HEK293T (cell line): ENCODE results near the gene RCC2.
"Not testable (repeated sequence)": the region's sequence is repeated elsewhere in the genome, so short reads cannot be mapped to it uniquely, and the experiment has no call there.

ENCODE experiments used
- CTCF ChIA-PET: fragments of 350-600 bp; formaldehyde crosslinking; extraction: SDS; loops from one replicate; lab custom pipeline; 2021; ENCODE audit warnings: antibody characterized with exemption, inconsistent platforms; lab: Yijun Ruan, JAX
- POLR2A ChIA-PET: fragments of 350-600 bp; formaldehyde crosslinking; extraction: SDS; loops from one replicate; lab custom pipeline; 2020; ENCODE audit warnings: antibody characterized with exemption, inconsistent platforms; lab: Yijun Ruan, JAX
- DNase-seq: peaks from one replicate; pipeline ENCODE4 v3.0.0; 2012; ENCODE audit warnings: mixed read lengths; ENCODE audit errors: extremely low spot score
- ARNT ChIP-seq: fragments of 450-650 bp; IDR thresholded peaks from 2 replicates; pipeline ENCODE4 v1.6.1; 2017; ENCODE audit warnings: mild to moderate bottlenecking
- BHLHE40 ChIP-seq: fragments of 450-650 bp; IDR thresholded peaks from 2 replicates; pipeline ENCODE4 v1.6.1; 2016; ENCODE audit warnings: mild to moderate bottlenecking, moderate library complexity, borderline replicate concordance
- CTBP1 ChIP-seq: fragments of 450-650 bp; IDR thresholded peaks from 2 replicates; pipeline ENCODE4 v1.6.1; 2016; ENCODE audit warnings: borderline replicate concordance
- ELF4 ChIP-seq: fragments of 450-650 bp; IDR thresholded peaks from 2 replicates; pipeline ENCODE4 v1.6.1; 2017; ENCODE audit warnings: antibody characterized with exemption
- FOXA1 ChIP-seq: fragments of 450-650 bp; IDR thresholded peaks from 2 replicates; pipeline ENCODE4 v1.6.1; 2016; ENCODE audit warnings: mild to moderate bottlenecking
- FOXK2 ChIP-seq: fragments of 450-650 bp; IDR thresholded peaks from 2 replicates; pipeline ENCODE4 v1.6.1; 2016; ENCODE audit warnings: mild to moderate bottlenecking
- FOXM1 ChIP-seq: fragments of 450-650 bp; IDR thresholded peaks from 2 replicates; pipeline ENCODE4 v1.6.1; 2017; ENCODE audit warnings: mild to moderate bottlenecking, borderline replicate concordance
- HDGF ChIP-seq: fragments of 450-650 bp; IDR thresholded peaks from 2 replicates; pipeline ENCODE4 v1.6.1; 2017; ENCODE audit warnings: antibody characterized with exemption, borderline replicate concordance
- L3MBTL2 ChIP-seq: fragments of 450-650 bp; conservative IDR thresholded peaks from 2 replicates; pipeline ENCODE4 v1.6.1; 2016; ENCODE audit warnings: mild to moderate bottlenecking
- LEF1 ChIP-seq: fragments of 450-650 bp; IDR thresholded peaks from 2 replicates; pipeline ENCODE4 v1.6.1; 2017; ENCODE audit warnings: mild to moderate bottlenecking, borderline replicate concordance
- NFRKB ChIP-seq: fragments of 450-650 bp; IDR thresholded peaks from 2 replicates; pipeline ENCODE4 v1.6.1; 2016; ENCODE audit warnings: mild to moderate bottlenecking, moderate library complexity
- SP1 ChIP-seq: fragments of 450-650 bp; IDR thresholded peaks from 2 replicates; pipeline ENCODE4 v1.6.1; 2017
- SUZ12 ChIP-seq: fragments of 450-650 bp; IDR thresholded peaks from 2 replicates; pipeline ENCODE4 v1.6.1; 2016; ENCODE audit warnings: mild to moderate bottlenecking
- TARDBP ChIP-seq: fragments of 450-650 bp; IDR thresholded peaks from 2 replicates; pipeline ENCODE4 v1.6.1; 2016
- ZNF384 ChIP-seq: fragments of 450-650 bp; IDR thresholded peaks from 2 replicates; pipeline ENCODE4 v1.6.1; 2016
- TF ChIP-seq, protein P1 (sequence below): fragments of 450-650 bp; IDR thresholded peaks from 2 replicates; pipeline ENCODE4 v1.6.1; 2016

Gene RCC2

DNA sequence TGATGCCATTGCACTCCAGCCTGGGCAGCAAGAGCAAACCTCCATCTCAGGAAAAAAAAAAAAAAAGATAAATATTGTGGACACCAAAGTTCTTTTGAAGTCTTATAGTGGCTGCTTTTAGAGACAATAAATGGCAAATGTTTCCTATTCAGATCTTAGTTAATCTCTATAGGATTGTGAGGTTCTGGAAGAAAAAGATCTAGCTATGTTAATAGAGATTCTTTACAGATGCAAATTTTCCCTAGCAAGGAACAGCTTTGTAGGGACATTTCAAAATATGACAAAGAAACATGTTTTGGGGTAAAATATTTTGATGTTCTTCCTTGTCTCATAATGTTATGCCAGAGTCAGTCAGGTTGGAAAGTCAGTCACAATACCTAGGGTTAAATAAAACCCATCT lies 24.5 kb upstream of the RCC2 start:
- POLR2A ChIA-PET = no interaction called here
- no peak for DNase-seq
- TF ChIP-seq, protein P1, sequence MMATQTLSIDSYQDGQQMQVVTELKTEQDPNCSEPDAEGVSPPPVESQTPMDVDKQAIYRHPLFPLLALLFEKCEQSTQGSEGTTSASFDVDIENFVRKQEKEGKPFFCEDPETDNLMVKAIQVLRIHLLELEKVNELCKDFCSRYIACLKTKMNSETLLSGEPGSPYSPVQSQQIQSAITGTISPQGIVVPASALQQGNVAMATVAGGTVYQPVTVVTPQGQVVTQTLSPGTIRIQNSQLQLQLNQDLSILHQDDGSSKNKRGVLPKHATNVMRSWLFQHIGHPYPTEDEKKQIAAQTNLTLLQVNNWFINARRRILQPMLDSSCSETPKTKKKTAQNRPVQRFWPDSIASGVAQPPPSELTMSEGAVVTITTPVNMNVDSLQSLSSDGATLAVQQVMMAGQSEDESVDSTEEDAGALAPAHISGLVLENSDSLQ = no peak
- TF ChIP-seq TARDBP (no peak), FOXA1 (no peak), FOXK2 (no peak), NFRKB (no peak), L3MBTL2 (no peak), SP1 (no peak), ELF4 (no peak), LEF1 (no peak), CTBP1 (no peak), FOXM1 (no peak), SUZ12 (no peak)
- CTCF ChIA-PET = no interaction called here

DNA sequence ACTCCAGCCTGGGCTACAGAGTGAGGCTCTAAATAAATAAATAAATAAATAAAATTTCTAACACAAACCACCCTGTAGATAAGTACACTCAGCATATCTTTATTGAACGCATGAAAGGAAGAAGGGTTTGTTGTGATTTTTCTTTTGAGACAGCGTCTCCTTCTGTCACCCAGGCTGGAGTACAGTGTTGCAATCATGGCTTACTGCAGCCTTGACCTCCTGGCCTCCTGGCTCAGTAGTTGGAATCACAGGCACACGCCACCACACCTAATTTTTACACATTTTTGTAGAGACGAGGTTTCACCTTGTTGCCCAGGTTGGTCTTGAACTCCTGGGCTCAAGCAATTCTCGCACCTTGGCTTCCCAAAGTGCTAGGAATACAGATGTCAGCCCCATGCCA lies 23.2 kb upstream of the RCC2 start:
- no peak for DNase-seq
- ChIA-PET CTCF (no interaction called here), POLR2A (no interaction called here)

DNA sequence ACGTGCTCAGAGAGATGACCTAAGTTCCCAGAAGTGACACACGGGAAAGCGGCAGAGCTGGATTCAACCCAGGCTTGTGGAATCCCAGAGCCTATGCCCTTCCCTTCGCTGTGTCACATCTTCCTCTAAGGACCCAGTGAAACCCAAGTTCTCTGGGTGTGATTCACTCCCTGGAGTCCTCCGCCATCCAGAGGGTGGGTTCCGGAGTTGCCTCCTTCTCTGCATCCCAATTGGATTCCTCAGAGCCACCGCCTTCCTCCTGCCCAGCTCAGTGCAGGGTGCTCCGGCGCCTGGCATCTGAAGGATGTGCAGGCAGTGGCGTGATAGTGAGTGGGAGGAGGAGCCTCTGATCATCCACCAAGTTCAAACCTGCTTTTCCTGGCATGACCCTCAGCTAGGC lies 20.7 kb upstream of the RCC2 start:
- TF ChIP-seq, protein P1 = no peak
- no peak for TF ChIP-seq ELF4
- no peak for TF ChIP-seq TARDBP
- TF ChIP-seq FOXM1 = no peak
- TF ChIP-seq BHLHE40 = no peak
- TF ChIP-seq NFRKB = no peak
- no peak for TF ChIP-seq ZNF384
- no peak for TF ChIP-seq LEF1
- ChIA-PET POLR2A (interaction anchor here (0.8 kb wide), 1 partner anchor 20 kb away, joined by 3 read pairs; the partner anchor contains the start of gene RCC2), CTCF (interaction anchor here (0.6 to 1.4 kb wide), 2 partner anchors 17 to 529 kb away, joined by 4 to 6 read pairs; no protein-coding TSS in a partner anchor)
- no peak for DNase-seq

More for the DNA sequence above, 23.2 kb upstream of the RCC2 start:
- TF ChIP-seq, protein P1 = no peak
- no peak for TF ChIP-seq NFRKB
- no peak for TF ChIP-seq FOXM1
- no peak for TF ChIP-seq TARDBP
- no peak for TF ChIP-seq ZNF384
- TF ChIP-seq ELF4 = no peak
- no peak for TF ChIP-seq SUZ12
- TF ChIP-seq LEF1 = no peak
- TF ChIP-seq FOXA1 = no peak
- no peak for TF ChIP-seq SP1
- no peak for TF ChIP-seq ARNT
- TF ChIP-seq CTBP1 = no peak
- TF ChIP-seq BHLHE40 = no peak
- no peak for TF ChIP-seq FOXK2
- no peak for TF ChIP-seq L3MBTL2
- TF ChIP-seq HDGF = no peak

DNA sequence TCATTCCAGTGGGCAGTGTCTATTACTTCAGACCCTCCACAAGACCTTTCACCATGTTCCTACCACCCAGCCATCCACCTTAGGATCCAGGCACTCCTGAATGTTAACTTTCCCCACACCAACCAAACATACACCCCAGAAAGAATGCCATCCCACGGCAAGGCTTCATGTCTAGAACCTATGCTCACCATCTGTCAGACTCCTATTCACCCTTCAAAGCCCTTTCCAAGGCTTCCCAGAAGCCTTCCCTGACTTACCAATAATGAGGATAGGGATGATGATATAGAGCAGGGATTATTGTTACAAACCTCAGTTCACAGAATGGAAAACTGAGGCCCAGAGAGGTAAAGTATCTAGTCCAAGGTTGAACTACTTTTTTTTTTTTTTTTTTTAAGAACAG lies 19.3 kb upstream of the RCC2 start:
- DNase-seq = no peak
- TF ChIP-seq ELF4 = no peak
- TF ChIP-seq ARNT = no peak
- no peak for TF ChIP-seq HDGF
- ChIA-PET CTCF (no interaction called here), POLR2A (no interaction called here)

DNA sequence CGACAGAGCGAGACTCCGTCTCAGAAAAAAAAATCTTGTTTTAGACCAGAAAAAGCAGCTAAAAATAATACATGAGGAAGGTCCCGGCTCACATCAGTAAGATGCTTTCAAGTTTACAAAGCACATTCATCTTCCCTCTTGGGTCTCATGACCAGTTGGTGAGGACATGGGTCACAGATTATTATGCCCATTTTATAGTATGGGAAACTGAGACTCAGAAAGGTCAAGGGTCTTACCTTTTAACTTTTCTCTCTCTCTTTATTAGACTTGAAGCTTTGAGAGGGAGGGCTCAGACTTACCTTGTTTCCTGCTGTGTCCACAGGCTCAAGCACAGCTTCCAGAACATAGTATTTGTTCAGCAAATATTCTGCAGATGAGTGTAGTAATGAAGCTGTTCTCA lies 13.2 kb upstream of the RCC2 start:
- no peak for TF ChIP-seq SUZ12
- TF ChIP-seq NFRKB = no peak
- no peak for TF ChIP-seq FOXK2
- no peak for TF ChIP-seq HDGF
- TF ChIP-seq LEF1 = no peak
- no peak for TF ChIP-seq FOXA1
- TF ChIP-seq SP1 = no peak
- TF ChIP-seq CTBP1 = no peak
- TF ChIP-seq, protein P1 = no peak
- no peak for TF ChIP-seq ARNT
- TF ChIP-seq ZNF384 = no peak
- no peak for TF ChIP-seq TARDBP
- no peak for TF ChIP-seq FOXM1
- no peak for TF ChIP-seq BHLHE40
- no peak for TF ChIP-seq ELF4
- no peak for TF ChIP-seq L3MBTL2
- CTCF ChIA-PET = interaction anchor here (0.6 to 1.3 kb wide), 3 partner anchors 12 to 303 kb away, joined by 3 read pairs; no protein-coding TSS in a partner anchor
- DNase-seq = no peak
- POLR2A ChIA-PET = interaction anchor here (1.8 kb wide), 1 partner anchor 12 kb away, joined by 10 read pairs; no protein-coding TSS in a partner anchor

DNA sequence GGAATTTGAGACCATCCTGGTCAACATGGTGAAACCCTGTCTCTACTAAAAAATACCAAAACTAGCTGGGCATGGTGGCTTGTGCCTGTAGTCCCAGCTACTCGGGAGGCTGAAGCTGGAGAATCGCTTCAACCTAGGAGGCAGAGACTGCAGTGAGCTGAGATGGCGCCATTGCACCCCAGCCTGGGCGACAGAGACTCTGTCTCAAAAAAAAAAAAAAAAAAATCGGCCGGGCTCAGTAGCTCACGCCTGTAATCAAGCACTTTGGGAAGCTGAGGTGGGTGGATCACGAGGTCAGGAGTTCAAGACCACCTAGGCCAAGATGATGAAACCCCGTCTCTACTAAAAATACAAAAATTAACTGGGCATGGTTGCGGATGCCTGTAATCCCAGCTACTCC lies 12.7 kb upstream of the RCC2 start:
- ChIA-PET CTCF (interaction anchor here (0.6 to 1.3 kb wide), 4 partner anchors 12 to 304 kb away, joined by 3 read pairs; no protein-coding TSS in a partner anchor), POLR2A (interaction anchor here (1.2 to 1.8 kb wide), 2 partner anchors 9 to 12 kb away, joined by 4 to 10 read pairs; no protein-coding TSS in a partner anchor)
- TF ChIP-seq ZNF384 = peak; percentile 64
- not testable (repeated sequence) for DNase-seq
